Liver (tissue), 3 donors: ENCODE results near the gene PHF3.

Source experiments
- ATF3 ChIP-seq: IDR thresholded peaks from 2 replicates; pipeline ENCODE4 v1.6.1; 2016; ENCODE audit warnings: antibody characterized with exemption
- CTCF ChIP-seq: fragments of 150-350 bp; IDR thresholded peaks from 2 replicates; pipeline ENCODE4 v1.5.1; 2017; ENCODE audit warnings: improper control_type of control experiment, low read depth, low read length; ENCODE audit not compliant: missing input control
- EGR1 ChIP-seq, 2 donors: IDR thresholded peaks; 2 replicates each; pipeline ENCODE4 v1.6.1; 2016 to 2018; ENCODE audit warnings: antibody characterized with exemption in 2 of 2, low read depth in 2 of 2
- FOXA1 ChIP-seq: IDR thresholded peaks from 2 replicates; pipeline ENCODE4 v1.6.1; 2016; ENCODE audit warnings: antibody characterized with exemption
- GABPA ChIP-seq, 2 donors: IDR thresholded peaks in 1 of 2; conservative IDR thresholded peaks in 1 of 2; 2 replicates each; pipeline ENCODE4 v1.6.1; 2016; ENCODE audit warnings: antibody characterized with exemption in 2 of 2, mild to moderate bottlenecking in 1 of 2, moderate library complexity in 1 of 2
- HNF4A ChIP-seq, 2 donors: conservative IDR thresholded peaks; 2 replicates each; pipeline ENCODE4 v1.6.1; 2016; ENCODE audit warnings: antibody characterized with exemption in 2 of 2, mild to moderate bottlenecking in 2 of 2
- JUND ChIP-seq, 2 donors: IDR thresholded peaks; 2 replicates each; pipeline ENCODE4 v1.6.1; 2016; ENCODE audit warnings: antibody characterized with exemption in 2 of 2
- MAX ChIP-seq: IDR thresholded peaks from 2 replicates; pipeline ENCODE4 v1.6.1; 2016; ENCODE audit warnings: antibody characterized with exemption
- RAD21 ChIP-seq, 2 donors: IDR thresholded peaks; 2 replicates each; pipeline ENCODE4 v1.6.1; 2016; ENCODE audit warnings: antibody characterized with exemption in 2 of 2, mild to moderate bottlenecking in 2 of 2
- REST ChIP-seq: IDR thresholded peaks from 2 replicates; pipeline ENCODE4 v1.6.1; 2016; ENCODE audit warnings: antibody characterized with exemption, mild to moderate bottlenecking
- SP1 ChIP-seq: IDR thresholded peaks from 2 replicates; pipeline ENCODE4 v1.6.1; 2018; ENCODE audit warnings: antibody characterized with exemption, mild to moderate bottlenecking
- YY1 ChIP-seq: IDR thresholded peaks from 2 replicates; pipeline ENCODE4 v1.6.1; 2016; ENCODE audit warnings: antibody characterized with exemption, mild to moderate bottlenecking
- ZBTB33 ChIP-seq: IDR thresholded peaks from 2 replicates; pipeline ENCODE4 v1.6.1; 2016; ENCODE audit warnings: antibody characterized with exemption
- donor health status: healthy.
- donor health status: healthy.

GRCh38 chr6:63634630-63635029 lies 972 bp upstream of the PHF3 start:
- TF ChIP-seq CTCF (no peak), GABPA (IDR thresholded peaks at IDR 0.05 in 1 of 2, conservative IDR thresholded peaks at IDR 0.05 in 1 of 2) (no peak), RAD21 (IDR thresholded peaks at IDR 0.05) (no peak), ZBTB33 (no peak), MAX (no peak), REST (no peak), SP1 (no peak), YY1 (no peak), FOXA1 (no peak), EGR1 (IDR thresholded peaks at IDR 0.05; ENCODE audit: low read depth in 2 of 2) (no peak), HNF4A (conservative IDR thresholded peaks at IDR 0.05) (no peak), ATF3 (no peak), JUND (IDR thresholded peaks at IDR 0.05) (no peak)
